Adrenal gland (tissue), 12 donors: ENCODE data around the gene CHMP1A. TPM values are rescaled to one million over a fixed set of nuclear protein-coding genes. Genes with fewer than 3 reads are reported as not detected.
A peak's percentile ranks its signal among the peaks of the same experiment; 100 is the strongest.
"Not testable (repeated sequence)": the region's sequence is repeated elsewhere in the genome, so short reads cannot be mapped to it uniquely, and the experiment has no call there.

Experiments
- DNase-seq, 7 donors: peaks; one replicate each; pipeline ENCODE4 v3.0.0-alpha.2; 2019 to 2020
- H3K27ac ChIP-seq, 5 donors: fragments of 200-600 bp; sonication (generic) in 4 of 5; 1 replicate in 3 of 5; 2 replicates in 2 of 5; pipeline versions ENCODE4 v1.5.1 to v1.8.0; 2016 to 2020; ENCODE audit warnings: mild to moderate bottlenecking in 1 of 5
- H3K27me3 ChIP-seq: fragments of 200-600 bp; 2 replicates; pipeline ENCODE4 v1.8.0; 2021
- H3K36me3 ChIP-seq, 2 donors: fragments of 200-600 bp; replicated peaks in 1 of 2; 1 replicate in 1 of 2; 2 replicates in 1 of 2; pipeline versions ENCODE4 v1.5.1 to v1.8.0; 2018 to 2022
- H3K4me1 ChIP-seq, 2 donors: fragments of 200-600 bp; replicated peaks in 1 of 2; 1 replicate in 1 of 2; 2 replicates in 1 of 2; pipeline versions ENCODE4 v1.5.1 to v1.8.0; 2018 to 2021
- H3K4me3 ChIP-seq, 4 donors: fragments of 200-600 bp; sonication (generic) in 3 of 4; one replicate each; pipeline ENCODE4 v1.5.1; 2016 to 2018
- H3K9me3 ChIP-seq, 3 donors: fragments of 200-600 bp; sonication (generic) in 1 of 3; replicated peaks in 1 of 3; 1 replicate in 2 of 3; 2 replicates in 1 of 3; pipeline versions ENCODE4 v1.5.1 to v1.8.0; 2016 to 2021
- CTCF ChIP-seq, 6 experiments: fragments of 450-650 bp in 4 of 6; fragments of 200-600 bp in 2 of 6; sonication (generic) in 1 of 6; IDR thresholded peaks; 1 replicate in 5 of 6; 2 replicates in 1 of 6; pipeline versions ENCODE4 v1.5.1 to v1.8.0; 2016 to 2021; ENCODE audit warnings: antibody characterized with exemption in 6 of 6, mild to moderate bottlenecking in 2 of 6, moderate library complexity in 1 of 6
- POLR2A ChIP-seq, 2 donors: fragments of 450-650 bp; IDR thresholded peaks; one replicate each; pipeline ENCODE4 v1.6.1; 2017; ENCODE audit warnings: antibody characterized with exemption in 2 of 2, mild to moderate bottlenecking in 2 of 2, moderate library complexity in 1 of 2
- WGBS, 4 donors: extraction: QIAGEN DNeasy Blood & Tissue Kit in 2 of 4; methylation state at CpG; one replicate each; pipeline versions ENCODE4 v1.1.5 to v1.1.7; 2013 to 2017; 5-methylcytosine and 5-hydroxymethylcytosine counted together
- intact Hi-C, 2 donors: fragments of 100-400 bp; cut with DNase I; formaldehyde crosslinking; loops; one replicate each; pipeline versions ENCODE4 v1.14.1 to v1.15.0; 2022 to 2023
- polyA plus RNA-seq, 3 donors: library from polyadenylated mRNA; stranded (reverse); fragments of 200-250 nt in 2 of 3; fragments of 350-450 nt in 1 of 3; fragmentation: Illumina TruSeq in 1 of 3; extraction: RNeasy Lipid Tissue Mini Kit (QIAGEN cat#74804) in 1 of 3; gene quantifications; one replicate each; pipeline ENCODE4 v1.2.3, GENCODE V29; 2013 to 2014
- total RNA-seq, 9 donors: library from RNA; depleted of rRNA in 4 of 9; stranded (reverse); fragments of >200 nt in 4 of 9; fragments of 120-200 nt in 1 of 9; fragmentation: NEBNext Ultra II Directional in 1 of 9; extraction: Animal tissue kit (Norgen Biotek cat#: 25700) in 1 of 9; gene quantifications; one replicate each; pipeline versions ENCODE4 v1.1.0 to v1.2.4, GENCODE V29; 2013 to 2023
- donor health status: healthy with polysubstance abuse.
- donor health status: Bipolar disorder and iron deficiency.
- donor health status: DM: yes; HTN: yes; CAD: no.
- donor health status: DM: no; HTN: no; CAD: no.
- donor health status: DM: no; HTN: no; CAD: no.
- donor health status: DM: yes; HTN: yes; CAD: no.

Gene CHMP1A
- total and polyA plus RNA-seq, 12 donors: 32.5 to 100.0 (median 64.6) TPM

DNA sequence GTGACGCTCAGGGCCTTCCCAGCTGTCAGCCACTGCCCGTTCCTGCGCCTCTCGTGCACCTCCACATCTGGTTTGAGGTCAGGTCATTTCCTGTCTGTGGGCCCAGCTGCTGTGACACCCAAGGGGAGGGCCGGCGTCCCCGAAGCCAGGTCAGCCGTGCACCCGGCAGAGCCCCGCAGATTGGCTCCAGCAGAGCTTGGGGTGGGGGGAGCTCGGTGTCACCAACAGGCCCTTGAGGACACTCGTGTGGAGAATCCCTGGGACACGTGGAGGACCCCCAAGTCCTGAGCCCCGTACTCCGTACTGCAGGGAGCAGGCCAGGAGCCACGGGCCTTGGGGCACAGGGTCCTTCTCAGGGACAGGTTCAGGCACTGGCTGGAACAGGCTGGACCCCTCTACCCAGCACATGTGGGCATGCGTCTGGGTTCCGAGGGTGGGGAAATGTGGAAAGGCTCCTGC, 39.2 kb upstream of the CHMP1A start:
- TF ChIP-seq POLR2A (IDR thresholded peaks at IDR 0.05): no peak
- TF ChIP-seq CTCF (IDR thresholded peaks at IDR 0.05): no peak
- Histone ChIP-seq H3K27me3 (no peaks in the 10 kb centered on the region), H3K27ac (no peak overlapping the region), H3K9me3 (no peaks in the 10 kb centered on the region), H3K4me1 (peaks cover 10 to 17% of the 10 kb centered on the region in 2 donors), H3K36me3 (peaks cover 0 to 50% of the 10 kb centered on the region in 2 donors), H3K4me3 (no peak overlapping the region)
- intact Hi-C loops: no loop called here
- 55 to 67% (median 64%) methylated on average over 3 to 18 of the region's 18 CpGs for WGBS, 4 donors
- peak in 2 of 7 donors; percentile 22 to 53 for DNase-seq

DNA sequence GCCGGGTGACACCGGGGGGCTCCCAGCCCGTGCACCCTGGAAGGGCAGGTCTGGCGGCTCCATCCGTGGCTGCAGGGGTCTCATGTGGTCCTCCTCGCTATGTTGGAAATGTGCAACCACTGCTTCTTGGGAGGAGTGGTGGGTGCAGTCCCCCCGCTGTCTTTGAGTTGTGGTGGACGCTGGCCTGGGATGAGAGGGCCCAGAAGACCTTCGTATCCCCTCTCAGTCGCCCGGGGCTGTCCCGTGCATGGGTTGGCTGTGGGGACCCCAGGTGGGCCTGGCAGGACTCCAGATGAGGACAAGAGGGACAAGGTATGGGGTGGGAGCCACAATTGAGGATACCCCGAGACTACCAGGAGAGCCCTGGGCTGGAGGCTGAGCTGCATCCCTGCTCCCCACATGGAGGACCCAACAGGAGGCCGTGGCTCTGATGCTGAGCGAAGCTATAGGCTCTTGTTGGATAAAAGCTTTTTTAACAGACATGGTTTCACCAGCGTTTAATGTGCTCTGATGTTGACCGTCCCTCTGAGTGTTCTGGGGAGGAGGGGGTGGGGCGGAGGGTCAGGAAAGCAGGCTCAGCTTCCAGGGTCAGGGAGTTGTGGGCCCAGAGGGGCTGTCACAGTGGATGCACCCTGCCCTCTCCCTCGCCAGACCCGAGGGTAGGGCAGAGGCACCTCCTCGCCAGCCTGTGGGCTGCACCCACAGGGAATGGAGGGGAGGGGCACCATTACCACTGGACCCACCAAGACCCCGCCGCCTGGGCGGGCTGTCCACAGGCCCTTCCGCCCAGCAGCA, 38.6 kb upstream of the CHMP1A start:
- intact Hi-C loops: no loop called here
- no peaks in the 10 kb centered on the region for H3K9me3 ChIP-seq
- H3K27me3 ChIP-seq: no peaks in the 10 kb centered on the region
- 72 to 83% (median 78%) methylated on average over 7 to 25 of the region's 25 CpGs for WGBS, 4 donors
- H3K4me3 ChIP-seq: no peak overlapping the region
- TF ChIP-seq POLR2A (IDR thresholded peaks at IDR 0.05): no peak
- no peak for TF ChIP-seq CTCF (IDR thresholded peaks at IDR 0.05)
- peaks cover 0 to 56% of the 10 kb centered on the region in 2 donors for H3K36me3 ChIP-seq
- peak in 2 of 7 donors; percentile 33 to 54 for DNase-seq
- H3K27ac ChIP-seq: no peak overlapping the region
- peaks cover 10 to 16% of the 10 kb centered on the region in 2 donors for H3K4me1 ChIP-seq

DNA sequence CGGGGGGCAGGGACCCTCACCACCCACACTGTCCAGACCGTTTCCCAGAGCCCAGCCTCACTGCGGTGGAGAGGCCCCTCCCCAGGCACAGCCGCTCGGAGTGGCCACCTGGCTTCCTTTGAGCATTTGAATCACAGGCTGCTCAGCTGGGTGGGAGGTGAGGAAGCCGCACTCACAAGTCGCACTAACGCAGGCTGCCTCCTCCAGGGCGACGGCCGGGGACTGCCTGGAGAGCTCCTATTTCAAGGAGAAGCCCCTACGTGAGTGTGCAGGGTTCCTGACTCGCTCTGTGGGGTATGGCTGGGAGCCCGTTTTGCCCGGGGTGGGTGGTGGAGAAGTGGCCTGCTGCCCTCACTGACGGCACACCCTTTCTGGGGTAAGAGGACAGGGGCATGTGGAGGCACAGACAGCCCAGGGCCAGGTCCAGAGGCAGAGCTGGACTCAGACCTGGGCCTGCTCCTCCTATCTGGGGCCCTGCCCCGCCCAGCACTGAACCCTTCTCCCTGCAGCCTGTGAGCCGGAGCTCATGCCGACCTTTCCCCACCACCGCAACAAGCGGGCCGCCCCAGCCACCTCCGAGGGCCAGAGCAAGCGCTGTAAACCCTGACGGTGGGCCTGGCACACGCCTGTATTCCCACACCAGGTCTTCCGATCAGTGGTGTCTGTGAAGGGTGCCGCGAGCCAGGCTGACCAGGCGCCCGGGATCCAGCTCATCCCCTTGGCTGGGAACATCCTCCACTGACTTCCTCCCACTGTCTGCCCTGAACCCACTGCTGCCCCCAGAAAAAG, 37.8 kb upstream of the CHMP1A start:
- peaks cover 0 to 61% of the 10 kb centered on the region in 2 donors for H3K36me3 ChIP-seq
- no peaks in the 10 kb centered on the region for H3K27me3 ChIP-seq
- peak in 2 of 7 donors; percentile 17 to 52 for DNase-seq
- intact Hi-C loops: no loop called here
- no peaks in the 10 kb centered on the region for H3K9me3 ChIP-seq
- 90 to 94% (median 92%) methylated on average over 7 to 31 of the region's 31 CpGs for WGBS, 4 donors
- TF ChIP-seq POLR2A (IDR thresholded peaks at IDR 0.05) (no peak), CTCF (IDR thresholded peaks at IDR 0.05) (no peak)
- peaks cover 4 to 8% of the 10 kb centered on the region in 2 donors for H3K4me1 ChIP-seq
- H3K4me3 ChIP-seq: no peak overlapping the region
- no peak overlapping the region for H3K27ac ChIP-seq

- H3K36me3 ChIP-seq: peaks cover 0 to 64% of the 10 kb centered on the region in 2 donors
- H3K27ac ChIP-seq, H3K9me3 ChIP-seq, H3K4me1 ChIP-seq, H3K27me3 ChIP-seq, H3K4me3 ChIP-seq, intact Hi-C loops: not testable (repeated sequence)
- peak in 2 of 7 donors; percentile 17 to 54 for DNase-seq
- 60 to 98% (median 92%) methylated on average over 1 to 23 of the region's 23 CpGs for WGBS, 4 donors
Observed at GRCh38 chr16:89694784-89695085, 37.2 kb upstream of the CHMP1A start.
